ENCODE data around the gene IGSF23. TPM values are rescaled to one million over a fixed set of nuclear protein-coding genes. Genes with fewer than 3 reads are reported as not detected.

Gene IGSF23
- total RNA-seq, 4 donors from 2014 or later: not detected

DNA sequence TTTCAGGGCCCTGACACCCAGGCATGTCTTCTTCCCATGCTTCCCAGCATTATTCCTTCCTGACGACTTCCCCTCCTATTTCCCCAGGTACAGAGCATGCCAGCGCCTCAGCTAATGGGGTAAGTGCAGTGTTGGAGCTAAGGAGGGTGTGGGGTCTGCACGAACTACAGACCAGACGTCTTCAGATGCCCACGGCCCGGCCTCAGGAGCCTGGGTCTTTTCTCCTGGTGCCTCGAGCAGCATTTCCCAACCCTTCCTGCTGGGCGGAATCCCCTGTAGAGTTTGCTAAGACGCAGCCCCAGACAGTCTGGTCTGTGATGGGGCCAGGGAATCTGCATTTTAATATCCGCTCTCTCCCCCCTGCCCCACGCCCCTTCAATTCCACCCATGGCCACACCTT, 47.8 kb downstream of the IGSF23 start:
- Histone ChIP-seq H3K36me3 (peaks cover 0 to 76% (median 0%) of the 10 kb centered on the region in 3 donors), H3K4me3 (no peak overlapping the region), H3K27me3 (no peaks in the 10 kb centered on the region), H3K9me3 (no peaks in the 10 kb centered on the region), H3K4me1 (peaks cover 0 to 25% (median 0%) of the 10 kb centered on the region in 4 donors), H3K27ac (no peak overlapping the region)
- no peak for DNase-seq (ENCODE audit: low spot score in 2 of 2)
- TF ChIP-seq EP300 (IDR thresholded peaks at IDR 0.05): no peak
- TF ChIP-seq, protein P1, sequence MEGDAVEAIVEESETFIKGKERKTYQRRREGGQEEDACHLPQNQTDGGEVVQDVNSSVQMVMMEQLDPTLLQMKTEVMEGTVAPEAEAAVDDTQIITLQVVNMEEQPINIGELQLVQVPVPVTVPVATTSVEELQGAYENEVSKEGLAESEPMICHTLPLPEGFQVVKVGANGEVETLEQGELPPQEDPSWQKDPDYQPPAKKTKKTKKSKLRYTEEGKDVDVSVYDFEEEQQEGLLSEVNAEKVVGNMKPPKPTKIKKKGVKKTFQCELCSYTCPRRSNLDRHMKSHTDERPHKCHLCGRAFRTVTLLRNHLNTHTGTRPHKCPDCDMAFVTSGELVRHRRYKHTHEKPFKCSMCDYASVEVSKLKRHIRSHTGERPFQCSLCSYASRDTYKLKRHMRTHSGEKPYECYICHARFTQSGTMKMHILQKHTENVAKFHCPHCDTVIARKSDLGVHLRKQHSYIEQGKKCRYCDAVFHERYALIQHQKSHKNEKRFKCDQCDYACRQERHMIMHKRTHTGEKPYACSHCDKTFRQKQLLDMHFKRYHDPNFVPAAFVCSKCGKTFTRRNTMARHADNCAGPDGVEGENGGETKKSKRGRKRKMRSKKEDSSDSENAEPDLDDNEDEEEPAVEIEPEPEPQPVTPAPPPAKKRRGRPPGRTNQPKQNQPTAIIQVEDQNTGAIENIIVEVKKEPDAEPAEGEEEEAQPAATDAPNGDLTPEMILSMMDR (IDR thresholded peaks at IDR 0.05): no peak
- TF ChIP-seq POLR2A (IDR thresholded peaks at IDR 0.05): no peak
- WGBS, 2 donors: 90% methylated on average over 11 of the region's 11 CpGs

DNA sequence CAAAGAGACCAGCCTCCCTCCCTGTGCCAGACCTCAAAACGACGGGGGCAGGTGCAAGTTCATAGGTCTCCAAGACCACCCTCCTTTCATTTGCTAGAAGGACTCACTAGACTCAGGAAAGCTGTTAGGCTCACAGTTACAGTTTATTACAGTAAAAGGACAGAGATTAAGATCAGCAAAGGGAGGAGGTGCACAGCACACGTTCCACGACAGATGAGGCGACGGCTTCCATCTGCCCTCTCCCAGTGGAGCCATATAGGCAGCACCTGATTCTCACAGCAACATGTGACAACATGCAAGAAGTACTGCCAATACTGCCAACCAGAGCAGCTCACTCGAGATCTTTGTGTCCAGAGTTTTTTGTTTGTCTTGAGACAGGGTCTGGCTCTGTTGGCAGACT, 48.5 kb downstream of the IGSF23 start:
- no peak for DNase-seq (ENCODE audit: low spot score in 2 of 2)
- TF ChIP-seq EP300 (IDR thresholded peaks at IDR 0.05): no peak
- TF ChIP-seq POLR2A (IDR thresholded peaks at IDR 0.05): no peak
- TF ChIP-seq, protein P1 (IDR thresholded peaks at IDR 0.05): no peak
- 72 to 75% methylated on average over 7 of the region's 7 CpGs for WGBS, 2 donors
- Histone ChIP-seq H3K9me3 (no peaks in the 10 kb centered on the region), H3K4me1 (peaks cover 0 to 24% (median 0%) of the 10 kb centered on the region in 4 donors), H3K4me3 (no peak overlapping the region), H3K36me3 (peaks cover 0 to 72% (median 0%) of the 10 kb centered on the region in 3 donors), H3K27me3 (no peaks in the 10 kb centered on the region), H3K27ac (no peak overlapping the region)

DNA sequence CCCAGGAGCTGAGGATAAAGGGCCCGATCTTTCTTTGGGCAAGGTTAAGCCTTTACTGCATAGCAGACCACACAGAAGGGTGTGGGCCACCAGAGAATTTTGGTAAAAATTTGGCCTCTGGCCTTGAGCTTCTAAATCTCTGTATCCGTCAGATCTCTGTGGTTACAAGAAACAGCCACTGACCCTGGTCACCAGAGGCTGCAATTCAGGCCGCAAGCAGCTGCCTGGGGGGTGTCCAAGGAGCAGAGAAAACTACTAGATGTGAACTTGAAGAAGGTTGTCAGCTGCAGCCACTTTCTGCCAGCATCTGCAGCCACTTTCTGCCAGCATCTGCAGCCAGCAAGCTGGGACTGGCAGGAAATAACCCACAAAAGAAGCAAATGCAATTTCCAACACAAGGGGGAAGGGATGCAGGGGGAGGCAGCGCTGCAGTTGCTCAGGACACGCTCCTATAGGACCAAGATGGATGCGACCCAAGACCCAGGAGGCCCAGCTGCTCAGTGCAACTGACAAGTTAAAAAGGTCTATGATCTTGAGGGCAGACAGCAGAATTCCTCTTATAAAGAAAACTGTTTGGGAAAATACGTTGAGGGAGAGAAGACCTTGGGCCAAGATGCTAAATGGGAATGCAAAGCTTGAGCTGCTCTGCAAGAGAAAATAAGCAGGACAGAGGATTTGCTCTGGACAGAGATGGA, 49.5 kb downstream of the IGSF23 start:
- H3K27me3 ChIP-seq: no peaks in the 10 kb centered on the region
- H3K36me3 ChIP-seq: peaks cover 0 to 66% (median 0%) of the 10 kb centered on the region in 3 donors
- WGBS, 2 donors: 54% methylated on average over 7 of the region's 7 CpGs
- H3K9me3 ChIP-seq: no peaks in the 10 kb centered on the region
- TF ChIP-seq POLR2A (IDR thresholded peaks at IDR 0.05): no peak
- DNase-seq (ENCODE audit: low spot score in 2 of 2): no peak
- H3K4me1 ChIP-seq: peaks cover 0 to 19% (median 0%) of the 10 kb centered on the region in 4 donors
- H3K4me3 ChIP-seq: no peak overlapping the region
- H3K27ac ChIP-seq: no peak overlapping the region

DNA sequence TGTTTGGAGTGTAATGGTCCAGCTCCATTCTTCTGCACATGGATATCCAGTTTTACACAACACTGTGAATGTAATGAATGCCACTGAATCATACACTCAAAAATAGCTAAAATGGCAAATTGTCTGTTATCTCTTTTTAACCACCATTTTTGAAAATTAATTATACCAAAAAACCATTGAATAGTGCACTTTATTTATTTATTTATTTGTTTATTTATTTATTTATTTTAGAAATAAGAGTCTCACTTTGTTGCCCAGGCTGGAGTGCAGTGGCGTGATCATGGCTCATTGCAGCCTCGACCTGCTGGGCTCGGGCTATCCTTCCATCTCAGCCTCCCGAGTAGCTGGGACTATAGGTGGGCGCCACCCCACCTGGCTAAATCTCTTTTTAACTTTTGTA, 50.6 kb downstream of the IGSF23 start:
- H3K27me3 ChIP-seq: no peaks in the 10 kb centered on the region

DNA sequence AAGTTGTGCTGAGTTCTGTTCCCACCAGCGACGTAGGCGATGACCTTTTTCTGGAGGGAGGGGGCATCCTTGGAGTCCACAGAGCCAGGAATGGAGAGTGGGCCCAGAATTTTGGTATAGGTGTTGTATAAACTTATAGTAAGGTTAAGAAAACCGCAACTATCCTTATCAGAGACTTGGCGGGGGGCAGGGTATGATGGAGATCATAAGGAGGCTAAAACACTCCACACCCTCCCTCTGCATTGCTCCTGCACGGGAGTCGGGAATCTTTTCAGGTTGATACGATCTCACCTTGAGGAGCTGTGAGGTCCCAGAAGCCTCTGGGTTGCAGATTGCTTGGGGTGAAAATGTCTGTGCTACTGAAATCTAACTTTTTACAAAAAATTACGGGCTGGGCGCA, 51.6 kb downstream of the IGSF23 start:
- WGBS, 2 donors: 94 to 95% methylated on average over 10 of the region's 10 CpGs
- Histone ChIP-seq H3K27ac (no peak overlapping the region), H3K36me3 (peaks cover 0 to 45% (median 0%) of the 10 kb centered on the region in 3 donors), H3K4me3 (no peak overlapping the region), H3K27me3 (no peaks in the 10 kb centered on the region), H3K9me3 (no peaks in the 10 kb centered on the region), H3K4me1 (peaks cover 0 to 19% (median 0%) of the 10 kb centered on the region in 4 donors)
- TF ChIP-seq, protein P1 (IDR thresholded peaks at IDR 0.05): no peak
- no peak for TF ChIP-seq EP300 (IDR thresholded peaks at IDR 0.05)
- TF ChIP-seq POLR2A (IDR thresholded peaks at IDR 0.05): no peak
- no peak for DNase-seq (ENCODE audit: low spot score in 2 of 2)

More for the DNA sequence above, 50.6 kb downstream of the IGSF23 start:
- peaks cover 0 to 55% (median 0%) of the 10 kb centered on the region in 3 donors for H3K36me3 ChIP-seq
- no peak overlapping the region for H3K4me3 ChIP-seq
- H3K27ac ChIP-seq: no peak overlapping the region
- TF ChIP-seq POLR2A (IDR thresholded peaks at IDR 0.05) (no peak), EP300 (IDR thresholded peaks at IDR 0.05) (no peak)
- TF ChIP-seq, protein P1 (IDR thresholded peaks at IDR 0.05): no peak
- no peak for DNase-seq (ENCODE audit: low spot score in 2 of 2)
- peaks cover 0 to 19% (median 0%) of the 10 kb centered on the region in 4 donors for H3K4me1 ChIP-seq
- WGBS, 2 donors: 95 to 98% methylated on average over 5 of the region's 5 CpGs
- H3K9me3 ChIP-seq: no peaks in the 10 kb centered on the region

Measured in tibial nerve (tissue), 4 donors.